ENCODE measurements around the gene HAUS6. TPM values are rescaled to one million over a fixed set of nuclear protein-coding genes. Genes with fewer than 3 reads are reported as not detected.

HAUS6 gene
- total and polyA plus RNA-seq, 2 of the 13 experiments (the other 11 are each of a cell fraction or from before 2014, with no cell fraction given) = 9.8 to 31.1 TPM

- Histone ChIP-seq H4K20me1 (ENCODE audit: insufficient read depth, low read length) (peaks cover 26% of the 10 kb centered on the region), H3K4me3 (replicated peaks in 1 of 3; ENCODE audit: insufficient read depth in 1 of 3, low read depth in 2 of 3, low read length in 3 of 3) (no peak overlapping the region), H3K4me1 (ENCODE audit: insufficient read depth, low read length) (peaks cover 66% of the 10 kb centered on the region), H3K27ac (ENCODE audit: extremely low read length, insufficient read depth, low read length) (peak overlapping the region; percentile 55), H3K27me3 (ENCODE audit: control insufficient read depth in 1 of 2, insufficient read depth in 2 of 2, low read length in 2 of 2) (no peaks in the 10 kb centered on the region), H2AFZ (ENCODE audit: low read length) (no peak overlapping the region), H3K79me2 (ENCODE audit: insufficient read depth, low read length) (peaks cover 3% of the 10 kb centered on the region), H3K4me2 (ENCODE audit: low read depth, low read length) (no peak overlapping the region), H3K9ac (ENCODE audit: insufficient read depth, low read depth, low read length) (no peak overlapping the region), H3K36me3 (replicated peaks in 1 of 2; ENCODE audit: control insufficient read depth in 1 of 2, insufficient read depth in 2 of 2, low read length in 2 of 2) (peaks cover 10 to 37% of the 10 kb centered on the region in 2 experiments), H3K9me3 (ENCODE audit: low read length) (no peaks in the 10 kb centered on the region)
- ChIA-PET POLR2A (interaction anchor here (0.6 to 2.6 kb wide), 11 partner anchors 10 to 84 kb away, joined by 3 to 11 read pairs (median 4); no protein-coding TSS in a partner anchor), CTCF (ENCODE audit: low intra/inter-chr PET ratio, low total read pairs) (no interaction called here)
- no peak for DNase-seq (ENCODE audit: low spot score)
- BruUV-seq (replicated peaks) = no TSS peak
- ATAC-seq = peak; percentile 46
- intact Hi-C loops (cut with micrococcal nuclease; ENCODE audit: unreplicated experiment) (no loop called here), in situ Hi-C loops (cut with HindIII; ENCODE audit: extremely low pct_ligation_motif_present, low pct_unique_long_range_greater_than_20kb) (no loop called here)
- WGBS (ENCODE audit: low lambda C conversion rate) = 56% methylated on average over 12 of the region's 12 CpGs
- no peak for FAIRE-seq
- no peak for TF ChIP-seq ZNF138 (CRISPR knock-in tag; IDR thresholded peaks at IDR 0.05; ENCODE audit: low read depth)
- TF ChIP-seq ZNF790 (CRISPR knock-in tag; IDR thresholded peaks at IDR 0.05; ENCODE audit: borderline replicate concordance) = no peak
- no peak for TF ChIP-seq PAWR (CRISPR knock-in tag; IDR thresholded peaks at IDR 0.05; ENCODE audit: borderline replicate concordance)
- no peak for TF ChIP-seq REXO4 (CRISPR knock-in tag; IDR thresholded peaks at IDR 0.05; ENCODE audit: borderline replicate concordance)
- TF ChIP-seq AGO1 (IDR thresholded peaks at IDR 0.05; ENCODE audit: low read depth, low read length, poor library complexity, severe bottlenecking) = peak; percentile 97
- TF ChIP-seq ZFP62 (CRISPR knock-in tag; IDR thresholded peaks at IDR 0.05) = no peak
- no peak for TF ChIP-seq RAD51 (IDR thresholded peaks at IDR 0.05; ENCODE audit: borderline replicate concordance)
- TF ChIP-seq ZNF704 (CRISPR knock-in tag; IDR thresholded peaks at IDR 0.05; ENCODE audit: borderline replicate concordance) = no peak
- TF ChIP-seq HBP1 (CRISPR knock-in tag; IDR thresholded peaks at IDR 0.05; ENCODE audit: low read depth) = no peak
- TF ChIP-seq MTF1 (CRISPR knock-in tag; IDR thresholded peaks at IDR 0.05) = no peak
- no peak for TF ChIP-seq IKZF1 (IDR thresholded peaks at IDR 0.05)
- no peak for TF ChIP-seq ZMYM4 (CRISPR knock-in tag; IDR thresholded peaks at IDR 0.05)
- TF ChIP-seq SOX13 (IDR thresholded peaks at IDR 0.05) = 0 out of 2 replicates have a peak, but pooled peaks have one; percentile 28
- TF ChIP-seq SOX13 (CRISPR knock-in tag; conservative IDR thresholded peaks at IDR 0.05 in 1 of 2, IDR thresholded peaks at IDR 0.05 in 1 of 2) = no peak
- TF ChIP-seq CHD4 (IDR thresholded peaks at IDR 0.05; ENCODE audit: borderline replicate concordance, low read length) = 0 out of 2 replicates have a peak, but pooled peaks have one; percentile 31
- no peak for TF ChIP-seq PPARG (CRISPR knock-in tag; conservative IDR thresholded peaks at IDR 0.05)
- peak; percentile 51 for TF ChIP-seq PTBP1 (IDR thresholded peaks at IDR 0.05; ENCODE audit: low read depth, low read length, poor library complexity, severe bottlenecking)
Measured at GRCh38 chr9:19113964-19114679, 11.4 kb upstream of the HAUS6 start.

Measured in HepG2 (cell line).